GM18870 (cell line): ENCODE measurements around the gene CTBP2.
"Not testable (repeated sequence)": the region's sequence is repeated elsewhere in the genome, so short reads cannot be mapped to it uniquely, and the experiment has no call there.

Source experiments
- ATAC-seq: cut with Tn5 transposase; IDR thresholded peaks from one replicate; pipeline ENCODE4 v1.9.1; 2021; ENCODE audit warnings: moderate library complexity; ENCODE audit not compliant: unreplicated experiment

CTBP2 gene

DNA sequence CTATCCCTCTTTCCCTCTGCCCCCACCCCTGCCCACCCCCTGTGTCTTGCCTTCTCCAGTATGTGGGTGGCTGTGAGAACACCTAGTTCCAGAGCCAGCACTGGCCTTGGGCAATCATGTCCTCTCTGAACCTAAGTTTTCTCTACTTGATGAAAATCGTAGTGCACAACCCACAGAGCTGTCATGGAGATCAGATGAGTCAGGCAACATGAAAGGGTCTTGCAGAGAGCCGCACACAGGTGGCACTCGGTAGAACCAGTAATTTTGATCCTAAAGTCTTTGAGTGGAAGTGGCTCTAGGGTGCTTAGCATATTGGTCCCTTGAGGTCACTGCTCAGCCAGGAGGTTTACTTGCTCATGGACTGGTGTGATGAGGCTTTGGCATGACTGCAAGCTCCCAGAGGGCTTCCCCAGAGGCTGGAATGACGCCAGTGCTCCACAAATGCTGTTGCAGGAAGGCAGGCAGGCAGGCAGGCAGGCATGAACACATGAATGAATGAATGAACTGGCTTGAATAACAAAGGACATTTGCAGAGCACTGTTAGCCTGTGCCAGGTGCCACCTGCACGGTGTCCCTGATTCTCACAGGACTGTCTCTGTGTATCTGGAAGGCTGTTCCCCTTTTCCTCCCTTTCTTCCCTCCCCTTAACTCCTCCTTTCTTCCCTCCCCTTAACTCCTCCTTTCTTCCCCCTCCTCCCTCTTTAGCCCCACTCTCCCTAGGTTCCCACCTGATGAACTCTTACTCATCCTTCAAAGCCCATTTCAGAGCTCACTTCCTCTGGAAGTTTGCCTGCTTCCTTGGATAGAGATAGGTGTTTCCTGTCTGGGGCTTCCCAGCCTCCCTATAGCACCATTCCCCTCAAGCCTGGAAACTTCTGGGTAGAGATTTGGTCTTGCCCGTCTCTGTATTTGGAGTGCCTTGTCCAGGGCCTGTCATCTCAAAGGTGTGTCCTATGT lies 27.2 kb upstream of the CTBP2 start:
- no peak for ATAC-seq

DNA sequence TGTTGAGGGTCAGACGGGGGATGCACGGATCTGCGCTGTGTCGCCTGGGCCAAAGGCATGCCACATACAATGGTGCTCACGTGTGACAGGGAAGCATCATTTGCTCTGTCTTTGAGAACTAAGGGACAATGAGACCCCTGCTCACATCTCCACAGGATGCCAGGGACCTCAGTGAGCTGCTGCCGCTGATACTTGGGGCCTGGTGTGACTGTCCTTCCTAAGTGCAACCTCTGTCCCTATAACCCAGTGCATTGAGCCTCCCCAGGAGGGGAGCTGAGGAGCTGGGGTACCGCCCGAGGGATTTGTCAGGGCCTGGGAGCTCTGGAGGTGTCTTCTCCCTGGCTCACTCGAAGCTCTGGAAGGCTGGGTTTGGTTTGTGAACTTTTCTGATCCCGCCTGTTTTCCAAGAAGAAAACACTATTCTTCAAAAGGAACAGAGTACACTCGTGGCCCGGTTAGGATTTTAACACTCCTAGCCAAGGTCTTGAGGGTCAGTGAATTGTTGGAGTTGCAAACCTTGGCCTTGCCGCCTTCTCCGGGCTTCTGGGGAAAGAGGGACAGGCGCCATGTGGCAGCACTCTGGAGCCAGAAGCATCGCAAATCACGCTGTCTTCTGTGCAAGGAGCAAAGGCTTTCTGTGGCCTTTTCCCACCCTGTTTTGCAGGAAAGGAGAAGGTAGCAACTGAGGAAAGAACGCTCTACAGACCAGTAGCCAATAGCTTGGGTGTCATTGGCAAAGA lies 26.2 kb upstream of the CTBP2 start:
- no peak for ATAC-seq

DNA sequence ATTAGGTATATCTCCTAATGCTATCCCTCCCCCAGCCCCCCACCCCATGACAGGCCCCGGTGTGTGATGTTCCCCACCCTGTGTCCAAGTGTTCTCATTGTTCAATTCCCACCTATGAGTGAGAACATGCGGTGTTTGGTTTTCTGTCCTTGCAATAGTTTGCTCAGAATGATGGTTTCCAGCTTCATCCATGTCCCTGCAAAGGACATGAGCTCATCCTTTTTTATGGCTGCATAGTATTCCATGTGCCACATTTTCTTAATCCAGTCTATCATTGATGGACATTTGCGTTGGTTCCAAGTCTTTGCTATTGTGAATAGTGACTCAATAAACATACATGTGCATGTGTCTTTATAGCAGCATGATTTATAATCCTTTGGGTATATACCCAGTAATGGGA lies 18.7 kb upstream of the CTBP2 start:
- not testable (repeated sequence) for ATAC-seq

DNA sequence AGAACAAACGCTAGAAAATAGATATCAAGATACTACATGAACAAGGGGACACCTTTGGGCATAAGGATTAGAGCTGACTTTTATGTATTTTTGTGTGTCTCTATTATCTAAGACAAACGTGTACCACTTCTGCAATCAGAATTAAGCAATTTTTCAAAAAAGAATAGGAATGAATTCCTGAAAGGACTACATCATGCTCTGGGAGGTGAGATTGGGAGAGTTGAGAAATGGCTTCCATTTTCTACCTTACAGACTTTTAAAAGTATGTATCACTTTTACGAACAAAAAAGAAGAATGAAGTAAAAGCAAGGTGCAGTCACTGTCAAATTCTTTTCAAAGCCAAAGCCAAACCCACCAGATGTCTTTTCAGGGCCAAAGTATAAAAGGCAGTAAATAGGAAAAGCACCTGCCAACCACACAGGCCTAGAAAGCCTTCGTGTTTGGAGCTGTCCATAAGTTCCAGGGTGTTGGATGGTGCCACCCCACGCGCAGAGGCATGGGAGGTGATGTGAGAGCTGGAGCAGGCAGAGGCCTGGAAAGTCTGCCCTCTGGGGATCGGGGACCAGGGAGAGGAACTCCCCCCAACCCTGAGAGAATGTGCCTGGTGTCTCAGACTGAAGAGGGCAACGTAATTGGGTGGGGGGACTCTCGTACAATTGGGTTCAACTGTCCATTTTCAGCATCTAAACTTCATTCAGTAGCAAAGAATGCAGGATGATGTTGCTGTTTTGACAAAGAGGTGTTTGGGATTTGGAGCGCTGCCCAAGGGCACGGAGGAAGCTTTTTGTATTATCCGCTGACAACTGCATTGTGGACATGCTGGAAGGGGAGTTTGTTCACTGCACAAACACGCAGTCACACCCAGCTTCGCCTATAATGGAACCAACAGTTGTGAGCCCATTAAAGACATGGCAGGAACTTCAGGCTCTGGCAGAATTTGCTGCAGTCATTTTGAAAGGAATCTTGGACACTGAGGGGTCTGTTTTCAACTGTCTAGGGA lies 17.6 kb upstream of the CTBP2 start:
- no peak for ATAC-seq

DNA sequence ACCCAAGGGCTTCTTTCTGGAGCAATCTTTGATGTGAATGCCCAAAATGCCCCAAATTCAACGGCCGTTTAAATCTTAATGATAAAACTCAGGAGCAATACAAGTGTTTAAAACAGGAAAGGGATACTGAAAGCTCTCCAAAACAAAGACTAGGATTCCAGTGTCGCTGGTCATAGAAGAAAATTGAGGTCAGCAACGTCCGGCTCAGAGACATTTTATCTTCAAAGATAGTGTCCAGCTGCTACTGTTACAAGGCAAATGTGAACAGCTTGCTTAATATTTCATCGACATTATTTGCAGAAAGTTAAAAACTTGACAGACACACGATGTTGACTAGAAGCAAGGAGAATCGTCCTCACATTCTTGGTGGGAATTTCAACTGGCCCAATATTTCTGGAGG lies 15.4 kb upstream of the CTBP2 start:
- ATAC-seq: no peak

DNA sequence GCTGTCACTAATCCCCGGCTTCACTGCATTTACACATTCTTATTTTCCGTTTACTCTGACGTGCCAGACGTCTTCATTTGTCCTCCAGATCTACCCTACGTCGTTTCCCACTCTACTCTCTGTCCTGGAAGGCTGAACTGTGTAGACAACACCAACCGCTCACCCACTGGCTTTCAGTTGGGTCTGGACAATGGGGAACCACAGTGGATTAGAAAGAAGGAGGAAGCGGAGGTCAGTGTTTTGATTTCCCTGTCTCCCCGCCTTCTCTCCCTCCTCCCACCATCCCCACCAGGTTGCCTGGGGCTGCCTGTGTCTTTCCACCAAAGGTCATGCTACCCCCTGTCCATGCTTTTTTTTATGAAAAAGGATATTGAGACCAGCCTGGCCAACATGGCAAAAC lies 14.0 kb upstream of the CTBP2 start:
- ATAC-seq: no peak

DNA sequence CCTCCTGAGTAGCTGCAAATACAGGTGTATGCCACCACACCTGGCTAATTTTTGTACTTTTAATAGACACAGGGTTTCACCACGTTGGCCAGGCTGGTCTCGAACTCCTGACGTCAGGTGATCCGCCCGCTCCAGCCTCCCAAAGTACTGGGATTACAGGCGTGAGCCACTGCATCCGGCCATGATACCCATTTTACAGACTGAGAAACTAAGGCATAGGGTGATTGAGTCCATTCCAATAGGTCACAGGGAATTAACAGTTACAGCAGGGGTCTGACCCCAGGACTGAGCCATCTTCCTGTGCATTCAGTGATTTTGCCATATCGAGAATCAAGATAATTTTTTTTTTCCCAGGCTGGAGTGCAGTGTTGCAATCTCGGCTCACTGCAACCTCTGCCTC lies 12.3 kb upstream of the CTBP2 start:
- ATAC-seq: no peak

DNA sequence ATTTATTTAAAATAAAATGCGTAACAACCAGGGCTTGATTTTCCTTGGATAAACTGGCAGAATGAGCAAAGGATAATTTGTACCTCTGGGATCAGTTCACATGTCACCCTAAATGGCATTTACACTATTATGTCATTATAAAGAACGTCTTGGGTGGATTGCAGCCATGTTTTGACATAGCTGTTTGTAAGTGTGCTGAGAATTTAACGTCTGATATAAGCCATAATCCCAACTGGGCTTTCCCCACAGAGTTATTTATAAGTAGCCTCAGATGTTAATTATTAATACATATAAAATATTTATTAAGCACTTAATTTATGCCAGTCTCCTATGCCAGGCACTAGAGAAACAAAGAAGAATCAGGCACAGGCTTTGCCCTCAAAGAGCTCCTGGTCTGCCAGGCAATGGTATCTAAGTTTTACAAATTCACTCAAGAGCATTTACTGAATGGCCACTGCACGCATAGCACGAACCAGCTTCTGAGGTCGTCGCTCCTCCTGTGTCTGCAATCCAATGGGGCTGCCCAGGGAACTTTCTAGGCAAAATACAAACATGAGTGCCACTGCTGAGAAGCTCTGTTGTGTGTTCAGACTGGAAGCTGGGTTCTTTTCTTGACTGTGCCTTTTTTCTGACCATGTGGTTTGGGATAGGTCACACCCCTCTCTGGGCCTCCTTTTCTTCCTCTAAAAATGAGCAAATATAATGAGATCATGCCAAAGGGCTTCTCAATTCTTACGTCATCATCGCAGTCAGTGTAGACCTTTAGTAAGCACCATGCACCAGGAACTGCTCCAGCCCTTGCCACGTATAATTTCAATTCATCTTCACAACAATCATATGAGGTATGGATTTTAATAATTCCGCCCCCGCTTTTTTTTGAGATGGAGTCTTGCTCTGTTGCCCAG lies 11.3 kb upstream of the CTBP2 start:
- ATAC-seq: no peak

DNA sequence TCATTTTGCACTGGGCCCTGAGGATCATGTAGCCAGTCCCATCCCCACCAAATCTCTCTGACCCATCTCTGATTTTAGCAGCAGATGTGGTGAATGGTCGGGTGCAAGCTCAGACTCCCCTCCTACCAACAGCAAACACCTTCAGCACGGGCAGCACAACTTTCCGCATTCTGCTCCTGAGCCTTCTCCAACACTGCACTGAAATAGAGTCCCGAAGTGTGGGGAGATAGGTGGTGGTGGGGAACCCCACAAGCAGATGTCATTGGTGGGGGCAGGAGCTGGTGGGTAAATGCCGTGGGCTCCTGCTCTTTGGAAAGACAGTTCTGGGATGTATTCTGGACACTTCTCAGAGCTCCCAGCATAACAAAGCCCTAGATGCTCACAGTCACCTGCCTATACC lies 9.6 kb upstream of the CTBP2 start:
- no peak for ATAC-seq

DNA sequence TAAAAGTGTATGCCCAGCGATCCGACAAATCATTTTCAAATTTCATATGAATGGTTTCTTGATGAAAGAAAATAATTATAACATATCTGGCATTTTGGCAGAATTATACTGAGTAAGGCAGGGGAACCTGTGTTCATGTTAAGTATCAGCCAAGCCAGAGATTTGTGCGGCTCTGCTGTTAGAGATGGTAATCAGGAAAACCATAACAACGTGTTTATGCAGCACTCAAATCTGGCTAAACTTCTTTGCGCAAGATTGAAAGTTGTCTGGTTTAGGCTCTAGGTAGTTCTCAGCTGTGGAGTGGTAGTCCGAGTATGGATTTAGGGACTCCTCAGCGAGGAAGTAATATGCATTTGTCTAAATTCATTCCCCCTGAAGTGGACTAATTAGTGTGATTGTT lies 8.9 kb upstream of the CTBP2 start:
- no peak for ATAC-seq

DNA sequence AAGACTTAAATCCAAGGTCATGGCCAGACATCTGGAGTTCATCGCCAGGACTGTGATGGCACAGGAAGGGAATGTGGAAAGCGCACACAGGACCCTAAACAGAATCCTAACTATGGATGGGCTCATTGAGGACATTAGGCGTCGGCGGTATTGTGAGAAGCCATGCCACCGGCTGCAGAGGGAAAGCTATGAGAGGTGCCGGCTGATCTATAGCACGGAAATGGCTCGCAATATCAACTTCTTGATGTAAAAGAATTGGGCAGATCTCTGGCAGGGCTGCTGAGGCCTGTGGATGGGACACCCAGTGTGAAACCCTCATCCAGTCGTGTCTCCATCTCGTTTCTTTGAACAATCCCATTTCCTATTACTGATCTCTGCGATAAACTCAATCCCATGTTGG lies 6.3 kb upstream of the CTBP2 start:
- ATAC-seq: no peak

DNA sequence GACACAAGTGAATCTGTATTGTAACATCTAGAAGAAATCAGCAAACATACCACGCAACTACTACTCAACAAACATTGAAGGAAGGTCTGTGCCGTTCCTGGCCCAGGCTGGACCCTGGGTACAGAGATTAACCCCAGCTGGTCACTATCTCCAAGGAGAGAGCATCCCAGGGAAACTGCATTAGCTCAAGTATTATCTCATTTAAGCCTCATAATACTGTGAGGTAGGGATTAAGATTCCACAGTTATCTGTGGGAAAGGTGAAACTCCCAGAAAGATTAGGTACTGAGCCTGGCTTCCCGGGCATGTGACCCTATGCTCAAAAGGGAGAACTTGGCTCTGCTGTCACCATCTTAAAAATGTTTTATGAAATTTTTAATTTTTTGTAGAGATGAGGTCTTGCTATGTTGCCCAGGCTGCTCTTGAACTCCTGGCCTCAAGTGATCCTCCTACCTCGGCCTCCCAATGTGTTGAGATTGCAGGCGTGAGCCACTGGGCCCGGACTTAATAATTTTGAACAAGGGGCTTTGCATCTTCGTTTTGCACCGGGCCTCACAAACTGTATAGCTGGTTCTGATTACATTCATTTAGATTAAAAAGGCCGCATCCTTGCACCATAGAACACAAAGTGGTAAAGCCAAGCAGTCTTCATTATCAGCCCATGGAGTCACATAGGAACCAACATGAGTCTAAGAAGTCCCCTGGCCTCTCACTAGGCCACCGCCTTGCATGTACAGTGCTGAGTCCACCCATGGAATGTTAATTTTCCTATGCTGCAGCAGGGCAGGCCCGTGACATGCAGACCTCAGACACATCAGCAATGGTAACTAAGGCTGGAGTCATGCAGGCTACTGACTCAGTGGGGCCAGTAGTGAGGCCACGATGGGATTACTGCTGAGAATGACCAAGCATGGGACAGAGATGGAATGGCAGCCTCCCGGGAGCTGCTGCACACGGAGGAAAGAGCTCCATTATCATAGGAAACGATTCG lies 5.5 kb upstream of the CTBP2 start:
- ATAC-seq: no peak

DNA sequence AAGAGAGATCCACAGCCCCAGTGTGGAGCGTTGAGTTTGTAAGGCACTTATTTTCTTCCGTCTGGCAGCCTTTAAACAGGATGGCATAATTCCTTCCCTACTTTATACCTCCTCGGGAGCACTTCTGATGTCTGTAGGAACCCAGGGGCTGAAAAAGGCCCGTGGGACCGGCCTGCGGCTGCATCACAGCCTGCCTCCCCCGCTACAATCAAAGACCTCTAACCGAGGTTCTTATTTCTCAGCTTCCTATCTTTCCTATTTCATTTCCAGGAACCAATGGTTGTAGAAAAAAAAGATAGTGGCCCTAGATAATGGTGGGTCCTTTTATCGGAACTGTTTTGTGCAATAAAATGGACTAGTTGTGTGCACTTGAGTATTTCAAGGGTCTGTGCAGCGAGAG lies 4.1 kb upstream of the CTBP2 start:
- no peak for ATAC-seq

DNA sequence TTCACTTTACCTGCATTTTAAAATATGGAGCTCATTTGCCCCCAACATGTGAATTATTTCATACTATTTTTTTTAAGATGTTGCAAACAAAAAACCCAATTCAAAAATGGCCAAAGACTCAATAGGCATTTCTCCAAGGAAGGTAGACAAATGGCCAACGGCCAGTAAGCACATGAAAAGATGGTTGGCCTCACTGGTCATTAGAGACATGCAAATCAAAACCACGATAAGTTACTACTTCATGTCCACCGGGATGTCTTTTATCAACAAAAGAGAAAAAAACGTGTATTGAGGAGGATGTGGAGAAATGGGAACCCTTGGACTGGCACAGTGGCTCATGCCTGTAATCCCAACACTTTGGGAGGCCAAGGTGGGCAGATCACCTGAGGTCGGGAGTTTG lies 3.4 kb upstream of the CTBP2 start:
- no peak for ATAC-seq

DNA sequence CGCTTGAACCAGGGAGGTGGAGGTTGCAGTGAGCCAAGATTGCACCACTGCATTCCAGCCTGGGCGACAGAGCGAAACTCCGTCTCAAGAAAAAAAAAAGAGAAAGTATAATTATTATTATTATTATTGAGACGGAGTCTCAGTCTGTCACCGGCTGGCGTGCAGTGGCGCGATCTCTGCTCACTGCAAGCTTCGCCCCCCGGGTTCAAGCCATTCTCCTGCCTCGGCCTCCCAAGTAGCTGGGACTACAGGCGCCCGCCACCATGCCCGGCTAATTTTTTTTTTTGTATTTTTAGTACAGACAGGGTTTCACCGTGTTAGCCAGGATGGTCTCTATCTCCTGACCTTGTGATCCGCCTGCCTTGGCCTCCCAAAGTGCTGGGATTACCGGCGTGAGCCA lies 2.9 kb upstream of the CTBP2 start:
- not testable (repeated sequence) for ATAC-seq

DNA sequence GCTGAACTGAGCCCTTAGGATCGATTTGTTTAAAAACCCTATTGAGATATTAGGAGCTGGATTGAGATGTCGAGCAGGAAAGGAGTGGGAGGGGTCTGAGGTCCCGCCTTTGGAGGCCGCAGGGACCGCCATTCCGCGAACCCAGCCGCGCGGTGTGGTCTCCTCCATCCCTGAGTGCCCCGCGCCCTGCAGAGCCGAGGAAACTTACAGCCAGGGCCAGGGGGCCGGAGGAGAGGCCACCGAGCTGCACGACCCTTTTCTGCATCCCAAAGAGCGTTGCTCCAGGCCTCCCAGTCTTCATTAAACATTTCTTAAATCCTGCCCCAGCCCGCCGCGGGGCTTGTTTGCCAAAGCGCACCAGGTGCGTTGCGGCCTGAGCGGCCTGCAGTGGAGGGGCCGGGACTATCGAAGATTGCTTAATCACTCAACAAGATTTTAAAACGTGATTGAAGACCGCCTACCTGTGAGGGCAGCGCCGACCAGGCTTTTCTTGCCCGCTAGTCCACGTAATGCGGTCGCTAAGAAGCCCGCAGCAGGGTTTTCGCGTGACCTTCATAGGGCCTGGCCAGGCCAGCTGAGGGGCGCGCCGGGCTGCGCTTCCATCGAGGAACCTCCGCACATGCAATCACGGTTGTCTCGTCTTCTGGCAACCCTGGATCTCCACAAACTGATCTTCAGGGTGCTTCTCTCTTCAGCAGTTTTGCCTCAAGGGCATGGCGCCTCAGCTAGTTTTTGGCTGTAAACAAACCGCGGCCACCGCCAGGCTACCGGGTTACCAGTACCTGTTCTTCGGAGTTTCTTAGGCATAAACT lies 2.0 kb upstream of the CTBP2 start:
- no peak for ATAC-seq

DNA sequence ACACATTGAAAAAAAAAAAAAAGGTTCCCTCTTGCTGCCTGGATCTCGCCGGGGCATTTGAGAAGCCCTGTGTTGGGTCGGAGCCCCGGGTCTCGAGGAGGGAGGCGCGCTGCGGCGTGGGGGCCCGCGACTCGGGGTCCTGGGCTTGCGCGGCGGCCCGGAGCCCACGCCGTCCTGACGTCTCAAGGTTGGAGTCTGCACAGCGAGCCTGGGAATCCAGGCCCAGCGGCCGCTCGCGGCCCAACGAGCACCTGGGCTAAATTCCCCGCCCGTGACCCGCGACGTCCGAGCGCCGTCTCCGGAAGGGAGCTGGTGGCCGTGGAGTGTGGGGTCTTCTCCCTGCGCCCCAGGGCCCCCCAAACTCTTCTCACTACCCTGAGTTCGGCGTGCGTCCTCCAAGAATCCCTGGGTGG lies 1.4 kb upstream of the CTBP2 start:
- no peak for ATAC-seq
